Measurements from ENCODE around the gene DNAH8.

DNAH8 gene

DNA sequence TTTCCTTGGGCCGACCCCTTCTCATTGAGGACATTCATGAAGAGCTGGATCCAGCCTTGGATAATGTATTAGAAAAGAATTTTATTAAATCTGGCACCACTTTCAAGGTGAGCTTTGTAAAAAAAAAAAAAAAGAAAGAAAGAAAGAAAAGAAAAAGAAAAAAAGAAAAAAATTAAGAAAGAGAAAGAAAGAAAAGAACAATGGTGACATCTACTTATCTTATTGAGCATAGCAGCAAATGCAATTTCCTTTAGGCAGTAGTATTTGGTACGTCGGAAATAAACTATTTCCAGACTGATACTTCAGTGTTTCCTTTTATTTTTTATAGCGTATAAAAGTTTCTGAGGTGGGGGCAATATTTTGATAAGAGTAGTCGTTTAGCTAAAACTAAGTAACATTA is 214.4 kb downstream of the DNAH8 start:
- Mint-ChIP-seq H3K9me3 (no peaks in the 10 kb centered on the region), H3K4me3 (no peak overlapping the region), H3K4me1 (no peaks in the 10 kb centered on the region), H3K27ac (no peak overlapping the region), H3K27me3 (ENCODE audit: low read depth) (peaks cover 4% of the 10 kb centered on the region), H3K36me3 (ENCODE audit: low read depth) (no peaks in the 10 kb centered on the region)
- TF ChIP-seq, protein P1, sequence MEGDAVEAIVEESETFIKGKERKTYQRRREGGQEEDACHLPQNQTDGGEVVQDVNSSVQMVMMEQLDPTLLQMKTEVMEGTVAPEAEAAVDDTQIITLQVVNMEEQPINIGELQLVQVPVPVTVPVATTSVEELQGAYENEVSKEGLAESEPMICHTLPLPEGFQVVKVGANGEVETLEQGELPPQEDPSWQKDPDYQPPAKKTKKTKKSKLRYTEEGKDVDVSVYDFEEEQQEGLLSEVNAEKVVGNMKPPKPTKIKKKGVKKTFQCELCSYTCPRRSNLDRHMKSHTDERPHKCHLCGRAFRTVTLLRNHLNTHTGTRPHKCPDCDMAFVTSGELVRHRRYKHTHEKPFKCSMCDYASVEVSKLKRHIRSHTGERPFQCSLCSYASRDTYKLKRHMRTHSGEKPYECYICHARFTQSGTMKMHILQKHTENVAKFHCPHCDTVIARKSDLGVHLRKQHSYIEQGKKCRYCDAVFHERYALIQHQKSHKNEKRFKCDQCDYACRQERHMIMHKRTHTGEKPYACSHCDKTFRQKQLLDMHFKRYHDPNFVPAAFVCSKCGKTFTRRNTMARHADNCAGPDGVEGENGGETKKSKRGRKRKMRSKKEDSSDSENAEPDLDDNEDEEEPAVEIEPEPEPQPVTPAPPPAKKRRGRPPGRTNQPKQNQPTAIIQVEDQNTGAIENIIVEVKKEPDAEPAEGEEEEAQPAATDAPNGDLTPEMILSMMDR (IDR thresholded peaks at IDR 0.05; ENCODE audit: unreplicated experiment in 3 of 3) = peak in 1 of 3 experiments; percentile 23

DNA sequence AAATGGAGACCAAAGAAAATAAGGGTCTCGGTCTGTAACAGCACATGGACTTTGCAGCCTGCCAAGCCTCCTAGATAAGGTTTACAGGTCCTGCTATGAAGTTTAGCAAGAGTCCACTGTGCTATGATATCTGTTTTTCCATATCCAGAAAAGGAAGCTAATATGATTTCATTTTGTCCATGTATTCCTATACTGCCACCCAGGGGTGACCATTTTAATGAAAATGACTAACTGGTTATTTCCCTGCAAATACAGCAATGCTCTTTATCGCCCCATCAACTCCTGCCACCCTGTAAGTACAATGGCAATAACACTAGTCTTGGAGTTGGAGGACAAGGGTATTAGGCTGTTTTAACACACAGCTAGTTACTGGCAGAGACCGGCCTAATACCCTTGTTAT is 218.3 kb downstream of the DNAH8 start:
- no peaks in the 10 kb centered on the region for H3K4me1 Mint-ChIP-seq

GRCh38 chr6:38935051-38935450 is 219.9 kb downstream of the DNAH8 start:
- no peaks in the 10 kb centered on the region for H3K36me3 Mint-ChIP-seq (ENCODE audit: low read depth)
- H3K27me3 Mint-ChIP-seq (ENCODE audit: low read depth) = peaks cover 13% of the 10 kb centered on the region
- H3K4me1 Mint-ChIP-seq = no peaks in the 10 kb centered on the region
- H3K27ac Mint-ChIP-seq = no peak overlapping the region
- no peak overlapping the region for H3K4me3 Mint-ChIP-seq
- TF ChIP-seq, protein P1 (IDR thresholded peaks at IDR 0.05; ENCODE audit: unreplicated experiment in 3 of 3) = no peak
- H3K9me3 Mint-ChIP-seq = peaks cover 3% of the 10 kb centered on the region

More for the DNA sequence above, 218.3 kb downstream of the DNAH8 start:
- TF ChIP-seq, protein P1 (IDR thresholded peaks at IDR 0.05; ENCODE audit: unreplicated experiment in 3 of 3) = peak; percentile 29 to 42 (median 32)
- peaks cover 3% of the 10 kb centered on the region for H3K9me3 Mint-ChIP-seq
- no peak overlapping the region for H3K27ac Mint-ChIP-seq
- H3K27me3 Mint-ChIP-seq (ENCODE audit: low read depth) = peaks cover 13% of the 10 kb centered on the region
- H3K36me3 Mint-ChIP-seq (ENCODE audit: low read depth) = no peaks in the 10 kb centered on the region
- no peak overlapping the region for H3K4me3 Mint-ChIP-seq

GRCh38 chr6:38937839-38938613 is 222.9 kb downstream of the DNAH8 start:
- no peak overlapping the region for H3K27ac Mint-ChIP-seq
- H3K36me3 Mint-ChIP-seq (ENCODE audit: low read depth) = no peaks in the 10 kb centered on the region
- H3K4me1 Mint-ChIP-seq = no peaks in the 10 kb centered on the region

DNA sequence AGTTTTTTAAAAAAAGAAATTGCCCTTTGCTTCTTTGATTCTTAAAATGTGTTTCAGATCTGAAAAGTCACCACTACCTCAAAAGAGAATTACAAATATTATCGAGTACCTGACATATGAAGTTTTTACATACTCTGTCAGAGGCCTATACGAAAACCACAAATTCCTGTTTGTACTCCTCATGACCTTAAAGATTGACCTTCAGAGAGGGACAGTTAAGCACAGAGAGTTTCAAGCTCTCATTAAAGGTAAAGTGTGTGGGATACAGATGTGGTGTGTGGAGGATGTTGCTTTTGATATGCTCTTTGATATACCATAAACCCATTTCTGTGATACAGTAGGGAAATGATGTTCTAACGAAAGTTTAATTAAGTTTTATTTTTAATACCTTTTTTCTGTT is 223.6 kb downstream of the DNAH8 start:
- TF ChIP-seq, protein P1 (IDR thresholded peaks at IDR 0.05; ENCODE audit: unreplicated experiment in 3 of 3) = no peak
- no peaks in the 10 kb centered on the region for H3K4me1 Mint-ChIP-seq
- peaks cover 3% of the 10 kb centered on the region for H3K9me3 Mint-ChIP-seq
- no peak overlapping the region for H3K27ac Mint-ChIP-seq
- no peaks in the 10 kb centered on the region for H3K36me3 Mint-ChIP-seq (ENCODE audit: low read depth)
- no peak overlapping the region for H3K4me3 Mint-ChIP-seq
- peaks cover 9% of the 10 kb centered on the region for H3K27me3 Mint-ChIP-seq (ENCODE audit: low read depth)

More at GRCh38 chr6:38937839-38938613, 222.9 kb downstream of the DNAH8 start:
- H3K27me3 Mint-ChIP-seq (ENCODE audit: low read depth) = peaks cover 9% of the 10 kb centered on the region
- no peak overlapping the region for H3K4me3 Mint-ChIP-seq
- peaks cover 3% of the 10 kb centered on the region for H3K9me3 Mint-ChIP-seq
- TF ChIP-seq, protein P1 (IDR thresholded peaks at IDR 0.05; ENCODE audit: unreplicated experiment in 3 of 3) = no peak

GRCh38 chr6:38942442-38942841 is 227.3 kb downstream of the DNAH8 start:
- no peaks in the 10 kb centered on the region for H3K4me1 Mint-ChIP-seq
- H3K4me3 Mint-ChIP-seq = no peak overlapping the region
- H3K27me3 Mint-ChIP-seq (ENCODE audit: low read depth) = peaks cover 4% of the 10 kb centered on the region
- peaks cover 2% of the 10 kb centered on the region for H3K9me3 Mint-ChIP-seq
- H3K27ac Mint-ChIP-seq = no peak overlapping the region
- H3K36me3 Mint-ChIP-seq (ENCODE audit: low read depth) = no peaks in the 10 kb centered on the region
- TF ChIP-seq, protein P1 (IDR thresholded peaks at IDR 0.05; ENCODE audit: unreplicated experiment in 3 of 3) = no peak
